ENCODE data around the gene P2RX2.

The P2RX2 gene

DNA sequence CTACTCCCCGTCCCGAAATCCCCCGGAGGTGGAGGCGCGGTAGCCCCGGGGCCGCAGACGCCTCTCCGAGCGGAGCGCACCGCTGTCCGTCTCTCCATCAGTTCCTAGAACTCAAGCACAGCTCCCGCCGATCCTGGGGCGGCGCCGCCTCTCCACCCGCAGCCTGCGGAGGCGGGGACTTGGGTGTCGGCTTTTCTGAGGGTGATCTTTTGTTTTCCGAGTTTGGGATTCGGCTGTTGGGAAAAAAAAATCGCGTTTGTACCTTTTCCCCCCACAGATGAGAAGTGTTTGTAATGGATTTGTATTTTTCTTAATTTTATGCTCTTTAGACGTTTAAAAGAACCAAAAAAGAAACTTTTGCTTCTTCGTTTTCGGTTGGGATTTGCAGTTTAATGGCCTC lies 34.8 kb upstream of the P2RX2 start:
- Histone ChIP-seq H3K4me2 (ENCODE audit: insufficient read depth, low read length, poor library complexity, severe bottlenecking) (peak overlapping the region; percentile 62), H3K23ac (ENCODE audit: low read depth, low read length, poor library complexity) (peak overlapping the region; percentile 80), H2BK5ac (ENCODE audit: low read length) (no peak overlapping the region), H2AFZ (ENCODE audit: low read length) (no peak overlapping the region), H3K4ac (ENCODE audit: low read length) (no peak overlapping the region), H4K91ac (ENCODE audit: low read depth, low read length, poor library complexity) (no peak overlapping the region), H3K36me3 (replicated peaks in 1 of 2; ENCODE audit: control insufficient read depth in 2 of 2, insufficient read depth in 2 of 2, low read length in 2 of 2) (peaks cover 5 to 31% of the 10 kb centered on the region in 2 donors), H2BK15ac (ENCODE audit: low read length) (no peak overlapping the region), H2BK120ac (ENCODE audit: low read depth, low read length) (no peak overlapping the region), H2AK5ac (ENCODE audit: low read depth, low read length) (peak overlapping the region; percentile 46), H3K18ac (ENCODE audit: low read length) (no peak overlapping the region), H3K27ac (replicated peaks; ENCODE audit: low read length) (no peak overlapping the region), H3K79me1 (ENCODE audit: low read depth, low read length) (peaks cover 10% of the 10 kb centered on the region), H3K27me3 (ENCODE audit: control insufficient read depth in 3 of 3, insufficient read depth in 3 of 3, low read depth in 1 of 3, low read length in 3 of 3) (peaks cover 0 to 41% (median 6%) of the 10 kb centered on the region in 3 experiments), H3K9ac (ENCODE audit: low read depth, low read length, poor library complexity) (no peak overlapping the region), H3K4me1 (ENCODE audit: control insufficient read depth in 2 of 2, insufficient read depth in 1 of 2, low read depth in 1 of 2, low read length in 2 of 2) (peaks cover 0 to 7% of the 10 kb centered on the region in 2 donors), H2BK12ac (ENCODE audit: low read length) (no peak overlapping the region), H3K4me3 (ENCODE audit: low read length in 2 of 2) (peak overlapping the region in 1 of 2 donors; percentile 73), H3K14ac (ENCODE audit: low read length) (no peak overlapping the region), H4K8ac (ENCODE audit: low read depth, low read length) (no peak overlapping the region), H3K9me3 (replicated peaks in 1 of 2; ENCODE audit: control insufficient read depth in 2 of 2, insufficient read depth in 1 of 2, low read depth in 1 of 2, low read length in 2 of 2) (peaks cover 0 to 2% of the 10 kb centered on the region in 2 donors)
- WGBS, 2 donors (ENCODE audit: extremely low coverage in 2 of 2, insufficient read length in 2 of 2, insufficient replicate concordance in 1 of 2): no CpG with 5 or more reads among the region's 29 CpGs
- no peak for DNase-seq (ENCODE audit: low spot score)

DNA sequence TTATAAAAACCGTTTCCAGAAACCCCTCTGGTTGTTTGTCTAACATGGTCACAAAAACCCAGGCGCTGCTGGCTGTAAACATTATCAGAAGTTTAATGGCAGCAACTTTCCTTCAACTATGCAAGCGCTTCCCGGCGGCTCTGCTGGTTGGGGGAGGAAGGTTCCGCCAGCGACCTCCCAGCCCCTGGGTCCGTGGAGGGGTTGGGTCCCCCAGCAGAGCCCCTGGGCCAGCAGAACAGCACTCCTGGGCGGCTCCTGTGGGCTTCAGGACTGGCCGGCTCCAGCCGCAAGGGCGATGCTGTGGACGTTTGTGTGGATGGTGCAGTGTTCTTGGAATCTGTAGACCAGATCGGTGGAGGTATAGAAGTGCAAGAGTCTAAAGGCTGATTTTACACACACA lies 34.1 kb upstream of the P2RX2 start:
- peak overlapping the region; percentile 81 for H2AK5ac ChIP-seq (ENCODE audit: low read depth, low read length)
- H3K79me1 ChIP-seq (ENCODE audit: low read depth, low read length): peaks cover 10% of the 10 kb centered on the region
- no CpG with 5 or more reads among the region's 14 CpGs for WGBS, 2 donors (ENCODE audit: extremely low coverage in 2 of 2, insufficient read length in 2 of 2, insufficient replicate concordance in 1 of 2)
- peaks cover 5 to 24% of the 10 kb centered on the region in 2 donors for H3K36me3 ChIP-seq (replicated peaks in 1 of 2; ENCODE audit: control insufficient read depth in 2 of 2, insufficient read depth in 2 of 2, low read length in 2 of 2)
- H3K23ac ChIP-seq (ENCODE audit: low read depth, low read length, poor library complexity): no peak overlapping the region
- H2BK15ac ChIP-seq (ENCODE audit: low read length): no peak overlapping the region
- no peak overlapping the region for H3K9ac ChIP-seq (ENCODE audit: low read depth, low read length, poor library complexity)
- DNase-seq (ENCODE audit: low spot score): no peak
- H3K27ac ChIP-seq (replicated peaks; ENCODE audit: low read length): no peak overlapping the region
- H2BK120ac ChIP-seq (ENCODE audit: low read depth, low read length): no peak overlapping the region
- no peak overlapping the region for H3K18ac ChIP-seq (ENCODE audit: low read length)
- H3K27me3 ChIP-seq (ENCODE audit: control insufficient read depth in 3 of 3, insufficient read depth in 3 of 3, low read depth in 1 of 3, low read length in 3 of 3): peaks cover 0 to 44% (median 6%) of the 10 kb centered on the region in 3 experiments
- no peak overlapping the region for H2BK5ac ChIP-seq (ENCODE audit: low read length)
- no peak overlapping the region for H3K4me2 ChIP-seq (ENCODE audit: insufficient read depth, low read length, poor library complexity, severe bottlenecking)
- H4K8ac ChIP-seq (ENCODE audit: low read depth, low read length): no peak overlapping the region
- H3K4me1 ChIP-seq (ENCODE audit: control insufficient read depth in 2 of 2, insufficient read depth in 1 of 2, low read depth in 1 of 2, low read length in 2 of 2): peaks cover 0 to 7% of the 10 kb centered on the region in 2 donors
- peak overlapping the region; percentile 21 for H3K14ac ChIP-seq (ENCODE audit: low read length)
- no peak overlapping the region for H2AFZ ChIP-seq (ENCODE audit: low read length)
- H3K4me3 ChIP-seq (ENCODE audit: low read length in 2 of 2): no peak overlapping the region
- no peak overlapping the region for H3K4ac ChIP-seq (ENCODE audit: low read length)
- H4K91ac ChIP-seq (ENCODE audit: low read depth, low read length, poor library complexity): no peak overlapping the region
- no peak overlapping the region for H2BK12ac ChIP-seq (ENCODE audit: low read length)
- peaks cover 2% of the 10 kb centered on the region in 2 donors for H3K9me3 ChIP-seq (replicated peaks in 1 of 2; ENCODE audit: control insufficient read depth in 2 of 2, insufficient read depth in 1 of 2, low read depth in 1 of 2, low read length in 2 of 2)

DNA sequence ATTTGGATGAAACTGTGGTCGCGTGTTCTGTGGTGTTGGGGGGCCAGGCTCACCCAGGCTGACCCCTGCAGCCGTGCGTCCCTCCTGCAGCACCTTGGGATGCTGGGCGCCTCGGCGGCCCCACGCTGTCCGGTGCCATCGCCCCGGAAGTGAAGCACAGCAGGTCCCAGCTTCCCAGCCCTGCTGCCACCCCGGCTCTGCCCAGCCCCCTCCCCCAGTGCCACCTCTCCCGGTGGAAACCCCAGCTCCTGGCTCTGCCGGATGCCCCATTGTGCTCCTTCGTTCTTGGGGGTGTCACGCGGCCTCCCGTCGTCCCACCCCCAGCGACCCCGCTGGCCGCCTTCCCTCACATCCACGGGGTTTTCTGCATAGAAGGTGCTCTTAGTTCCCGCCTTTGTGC lies 33.4 kb upstream of the P2RX2 start:
- Histone ChIP-seq H2BK12ac (ENCODE audit: low read length) (no peak overlapping the region), H3K23ac (ENCODE audit: low read depth, low read length, poor library complexity) (peak overlapping the region; percentile 65), H3K27me3 (ENCODE audit: control insufficient read depth in 3 of 3, insufficient read depth in 3 of 3, low read depth in 1 of 3, low read length in 3 of 3) (peaks cover 0 to 48% (median 6%) of the 10 kb centered on the region in 3 experiments), H3K4me2 (ENCODE audit: insufficient read depth, low read length, poor library complexity, severe bottlenecking) (no peak overlapping the region), H3K4me3 (ENCODE audit: low read length in 2 of 2) (no peak overlapping the region), H4K91ac (ENCODE audit: low read depth, low read length, poor library complexity) (no peak overlapping the region), H3K9ac (ENCODE audit: low read depth, low read length, poor library complexity) (no peak overlapping the region), H3K36me3 (replicated peaks in 1 of 2; ENCODE audit: control insufficient read depth in 2 of 2, insufficient read depth in 2 of 2, low read length in 2 of 2) (peaks cover 3 to 20% of the 10 kb centered on the region in 2 donors), H2BK120ac (ENCODE audit: low read depth, low read length) (no peak overlapping the region), H3K9me3 (replicated peaks in 1 of 2; ENCODE audit: control insufficient read depth in 2 of 2, insufficient read depth in 1 of 2, low read depth in 1 of 2, low read length in 2 of 2) (peaks cover 2% of the 10 kb centered on the region in 2 donors), H3K27ac (replicated peaks; ENCODE audit: low read length) (no peak overlapping the region), H2AFZ (ENCODE audit: low read length) (no peak overlapping the region), H3K18ac (ENCODE audit: low read length) (peak overlapping the region; percentile 80), H2BK5ac (ENCODE audit: low read length) (no peak overlapping the region), H3K79me1 (ENCODE audit: low read depth, low read length) (peaks cover 10% of the 10 kb centered on the region), H3K4ac (ENCODE audit: low read length) (no peak overlapping the region), H3K4me1 (ENCODE audit: control insufficient read depth in 2 of 2, insufficient read depth in 1 of 2, low read depth in 1 of 2, low read length in 2 of 2) (peaks cover 0 to 7% of the 10 kb centered on the region in 2 donors), H2AK5ac (ENCODE audit: low read depth, low read length) (peak overlapping the region; percentile 24), H2BK15ac (ENCODE audit: low read length) (peak overlapping the region; percentile 94), H3K14ac (ENCODE audit: low read length) (peak overlapping the region; percentile 38), H4K8ac (ENCODE audit: low read depth, low read length) (no peak overlapping the region)
- no CpG with 5 or more reads among the region's 24 CpGs for WGBS, 2 donors (ENCODE audit: extremely low coverage in 2 of 2, insufficient read length in 2 of 2, insufficient replicate concordance in 1 of 2)
- DNase-seq (ENCODE audit: low spot score): no peak

DNA sequence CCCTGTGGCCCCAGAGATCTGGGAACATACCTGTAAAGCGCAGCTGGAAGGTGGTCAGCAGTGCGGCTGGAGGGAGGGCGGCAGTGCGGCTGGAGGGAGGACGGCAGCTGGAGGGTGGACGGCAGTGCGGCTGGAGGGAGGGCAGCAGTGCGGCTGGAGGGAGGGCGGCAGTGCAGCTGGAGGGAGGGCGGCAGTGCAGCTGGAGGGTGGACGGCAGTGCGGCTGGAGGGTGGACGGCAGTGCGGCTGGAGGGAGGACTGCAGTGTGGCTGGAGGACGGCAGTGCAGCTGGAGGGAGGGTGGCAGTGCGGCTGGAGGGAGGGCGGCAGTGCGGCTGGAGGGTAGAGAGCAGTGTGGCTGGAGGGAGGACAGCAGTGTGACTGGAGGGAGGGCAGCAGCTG lies 31.6 kb upstream of the P2RX2 start:
- H2BK5ac ChIP-seq (ENCODE audit: low read length): no peak overlapping the region
- H3K27me3 ChIP-seq (ENCODE audit: control insufficient read depth in 3 of 3, insufficient read depth in 3 of 3, low read depth in 1 of 3, low read length in 3 of 3): peaks cover 0 to 47% (median 6%) of the 10 kb centered on the region in 3 experiments
- H2BK12ac ChIP-seq (ENCODE audit: low read length): peak overlapping the region; percentile 73
- H3K9me3 ChIP-seq (replicated peaks in 1 of 2; ENCODE audit: control insufficient read depth in 2 of 2, insufficient read depth in 1 of 2, low read depth in 1 of 2, low read length in 2 of 2): peaks cover 5 to 8% of the 10 kb centered on the region in 2 donors
- no peak for DNase-seq (ENCODE audit: low spot score)
- H2BK120ac ChIP-seq (ENCODE audit: low read depth, low read length): no peak overlapping the region
- H3K9ac ChIP-seq (ENCODE audit: low read depth, low read length, poor library complexity): peak overlapping the region; percentile 81
- H3K14ac ChIP-seq (ENCODE audit: low read length): peak overlapping the region; percentile 82
- peaks cover 0 to 6% of the 10 kb centered on the region in 2 donors for H3K36me3 ChIP-seq (replicated peaks in 1 of 2; ENCODE audit: control insufficient read depth in 2 of 2, insufficient read depth in 2 of 2, low read length in 2 of 2)
- H3K18ac ChIP-seq (ENCODE audit: low read length): peak overlapping the region; percentile 76
- H3K4ac ChIP-seq (ENCODE audit: low read length): no peak overlapping the region
- H3K27ac ChIP-seq (replicated peaks; ENCODE audit: low read length): no peak overlapping the region
- peaks cover 6% of the 10 kb centered on the region for H3K79me1 ChIP-seq (ENCODE audit: low read depth, low read length)
- peak overlapping the region; percentile 72 for H4K91ac ChIP-seq (ENCODE audit: low read depth, low read length, poor library complexity)
- no peak overlapping the region for H2BK15ac ChIP-seq (ENCODE audit: low read length)
- peak overlapping the region; percentile 17 for H4K8ac ChIP-seq (ENCODE audit: low read depth, low read length)
- no peak overlapping the region for H2AFZ ChIP-seq (ENCODE audit: low read length)
- H3K23ac ChIP-seq (ENCODE audit: low read depth, low read length, poor library complexity): peak overlapping the region; percentile 65
- H2AK5ac ChIP-seq (ENCODE audit: low read depth, low read length): peak overlapping the region; percentile 10
- H3K4me2 ChIP-seq (ENCODE audit: insufficient read depth, low read length, poor library complexity, severe bottlenecking): no peak overlapping the region
- no peak overlapping the region for H3K4me3 ChIP-seq (ENCODE audit: low read length in 2 of 2)
- peaks cover 0 to 5% of the 10 kb centered on the region in 2 donors for H3K4me1 ChIP-seq (ENCODE audit: control insufficient read depth in 2 of 2, insufficient read depth in 1 of 2, low read depth in 1 of 2, low read length in 2 of 2)
- no CpG with 5 or more reads among the region's 18 CpGs for whole genome bisulfite sequencing, 2 donors (ENCODE audit: extremely low coverage in 2 of 2, insufficient read length in 2 of 2, insufficient replicate concordance in 1 of 2)
